GM18951 (cell line): ENCODE data around the gene CHSY1.

Experiments
- POLR2A ChIP-seq: IDR thresholded peaks from 4 replicates; pipeline ENCODE4 v1.6.1; 2011; ENCODE audit warnings: mild to moderate bottlenecking; ENCODE audit not compliant: insufficient read length, insufficient read depth; ENCODE audit errors: extremely low read depth
- in situ Hi-C: fragments of 300-500 bp; cut with MboI; formaldehyde crosslinking; loops from one replicate; pipeline ENCODE4 v1.12.0; 2022; ENCODE audit warnings: low sequenced_read_pairs, mixed read lengths, inconsistent platforms; ENCODE audit not compliant: unreplicated experiment

Gene CHSY1

DNA sequence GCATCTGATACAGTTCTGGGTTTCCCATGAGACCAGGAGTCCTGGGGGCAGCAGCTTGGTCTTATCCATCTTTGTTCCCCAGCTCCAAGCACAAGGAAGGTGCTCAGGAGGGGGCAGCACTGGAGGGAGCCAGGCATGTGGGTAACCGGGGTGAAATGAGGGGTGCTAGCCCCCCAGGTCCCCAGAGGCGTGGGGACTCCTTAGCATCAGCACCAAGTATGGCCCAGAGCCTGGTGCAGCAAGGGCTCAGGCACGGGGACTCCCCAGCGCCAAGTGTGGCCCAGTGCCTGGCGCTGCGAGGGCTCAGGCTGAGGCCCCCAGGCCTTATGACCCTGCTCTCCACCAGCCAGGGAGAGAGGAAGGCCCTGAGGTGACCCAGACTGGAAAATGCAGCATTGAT, 94.1 kb downstream of the CHSY1 start:
- in situ Hi-C loops, result no loop called here
- no peak for TF ChIP-seq POLR2A

DNA sequence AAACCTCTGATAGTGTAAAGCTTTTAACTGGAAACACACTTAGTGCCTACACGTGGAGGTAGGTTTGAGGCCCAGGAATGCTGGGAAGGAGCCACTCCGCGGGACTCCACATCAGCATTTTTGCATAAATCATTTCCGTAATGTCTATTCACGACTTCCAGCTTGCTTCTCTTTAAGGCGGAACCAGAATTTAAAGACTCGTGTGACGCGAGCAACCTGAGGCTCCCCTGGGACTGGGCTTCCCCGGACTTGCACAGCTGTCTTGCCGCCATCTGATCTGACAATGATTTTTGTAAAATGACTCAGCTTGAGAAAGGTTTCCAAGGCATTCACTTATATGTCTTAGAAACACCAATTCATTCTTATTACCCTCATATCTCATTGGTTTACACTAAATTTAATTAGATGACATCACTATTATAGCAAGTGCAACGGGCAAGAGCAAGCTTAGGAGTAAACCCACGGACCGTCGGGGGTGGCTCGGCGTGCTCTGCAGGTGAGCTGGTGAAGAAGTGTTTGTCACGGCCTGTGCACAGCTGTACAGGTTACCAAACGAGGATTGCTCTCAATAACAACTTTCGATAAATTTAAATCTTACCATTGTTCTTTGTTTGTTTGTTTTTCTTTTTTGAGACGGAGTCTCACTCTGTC, 95.2 kb downstream of the CHSY1 start:
- in situ Hi-C loops, result no loop called here
- TF ChIP-seq POLR2A, result no peak

DNA sequence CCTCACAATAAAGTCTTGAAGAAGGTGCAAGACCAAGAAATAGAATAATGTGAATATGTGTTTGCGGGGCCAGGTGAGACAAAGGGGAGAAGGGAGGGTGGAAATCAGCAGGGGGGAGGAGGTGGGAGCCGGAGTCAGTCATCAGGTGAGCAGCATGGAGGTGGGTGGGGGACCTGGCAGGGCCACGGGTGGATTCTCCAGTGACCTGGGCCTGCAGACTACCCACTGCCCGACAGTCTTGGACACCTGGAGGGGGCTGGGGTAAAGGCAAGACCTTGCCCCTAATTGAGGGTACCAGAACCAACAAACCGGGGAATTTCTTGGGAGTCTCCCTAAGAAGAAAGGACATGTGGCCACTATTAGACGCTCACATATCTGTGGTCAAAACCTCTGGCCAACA, 95.8 kb downstream of the CHSY1 start:
- no peak for TF ChIP-seq POLR2A
- in situ Hi-C loops, result no loop called here

DNA sequence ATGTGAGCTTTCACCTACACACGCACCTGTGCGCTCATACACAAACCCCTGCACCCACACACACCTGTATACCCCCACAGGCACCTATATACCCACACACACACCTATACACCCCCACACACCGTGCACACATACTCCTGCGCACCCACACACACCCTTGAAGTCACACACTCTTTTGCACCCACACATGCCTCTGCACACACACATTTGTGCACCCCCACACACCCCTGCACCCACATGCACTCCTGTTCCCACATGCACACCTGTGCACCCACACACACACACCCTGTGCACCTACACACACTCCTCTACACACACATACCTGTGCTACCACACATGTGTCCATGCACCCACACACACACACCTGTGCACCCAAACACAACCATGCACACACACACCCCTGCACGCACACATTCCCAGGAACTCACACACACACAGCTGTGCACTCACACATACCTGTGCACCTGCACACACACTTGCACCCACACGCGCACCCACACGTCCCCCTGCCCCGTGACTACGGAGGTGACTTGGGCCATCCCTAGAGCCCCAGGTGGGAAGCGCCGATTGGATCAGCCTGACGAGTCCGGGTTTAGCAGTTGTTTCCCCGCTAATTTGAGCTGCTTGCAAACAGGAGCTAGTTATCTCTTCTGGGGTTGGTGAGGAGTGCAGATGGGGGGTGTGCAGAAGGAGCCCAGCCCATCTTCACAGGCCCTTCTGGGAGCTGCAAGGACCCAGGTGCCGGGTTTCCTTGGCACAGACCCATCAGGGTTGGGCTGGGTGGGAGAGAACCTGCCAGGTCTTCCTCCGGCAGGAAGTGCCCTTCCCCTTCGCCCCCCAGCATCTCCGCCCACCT, 97.8 kb downstream of the CHSY1 start:
- in situ Hi-C loops, result no loop called here
- no peak for TF ChIP-seq POLR2A

DNA sequence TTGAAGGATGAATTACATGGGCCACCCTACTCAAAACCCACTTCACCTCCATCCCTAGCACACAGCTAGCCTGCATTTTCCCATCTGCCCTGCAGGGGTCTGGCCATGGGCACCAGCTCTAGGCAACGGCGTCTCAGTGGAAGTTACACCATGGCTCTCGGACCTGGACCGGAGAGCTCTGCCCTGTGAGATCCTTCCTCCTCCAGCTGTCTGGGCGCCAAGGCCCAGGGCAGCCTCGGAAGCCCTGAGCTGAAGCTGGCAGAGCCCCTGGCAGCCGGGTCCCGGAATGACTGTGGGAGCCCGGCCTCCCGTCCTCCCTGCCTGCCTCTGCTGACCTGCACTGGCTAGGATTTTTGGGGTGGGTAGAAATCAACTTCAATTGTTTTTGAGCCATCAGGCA, 98.9 kb downstream of the CHSY1 start:
- TF ChIP-seq POLR2A, result no peak
- in situ Hi-C loops, result no loop called here

DNA sequence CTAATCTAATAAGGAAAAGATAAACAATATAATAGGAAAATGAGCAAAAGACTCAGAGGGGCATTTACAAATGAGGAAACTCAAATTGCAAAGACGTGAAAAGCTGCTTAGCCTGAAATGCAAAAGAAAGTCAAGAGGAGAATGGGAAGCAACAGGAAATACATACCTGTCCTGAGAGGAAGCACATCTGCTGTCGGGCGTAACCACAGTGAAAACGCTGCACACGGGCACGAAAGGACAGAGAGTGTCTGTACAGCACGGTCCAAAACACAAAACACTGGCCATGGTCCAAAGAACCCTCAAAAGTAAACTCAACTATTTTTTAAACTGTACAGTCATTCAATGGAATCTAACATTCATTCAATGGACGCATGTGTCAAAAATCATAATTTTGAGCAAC, 100.6 kb downstream of the CHSY1 start:
- in situ Hi-C loops, result no loop called here
- TF ChIP-seq POLR2A, result no peak

DNA sequence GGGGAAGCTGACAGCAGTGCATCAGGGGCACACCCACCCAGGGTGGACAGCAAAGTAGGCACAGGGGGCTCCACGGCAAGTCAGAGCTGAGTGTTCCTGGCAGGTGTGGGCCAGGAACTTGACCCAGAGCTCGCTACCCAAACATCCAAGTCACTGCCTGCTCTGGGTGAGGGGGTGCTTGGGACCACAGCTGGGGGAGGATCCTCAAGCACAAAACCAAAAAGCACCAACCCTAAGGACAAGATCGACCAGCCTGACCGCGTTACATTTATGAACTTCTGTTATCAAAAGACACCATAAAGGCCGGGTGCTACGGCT, 101.2 kb downstream of the CHSY1 start:
- in situ Hi-C loops, result no loop called here
- TF ChIP-seq POLR2A, result no peak

DNA sequence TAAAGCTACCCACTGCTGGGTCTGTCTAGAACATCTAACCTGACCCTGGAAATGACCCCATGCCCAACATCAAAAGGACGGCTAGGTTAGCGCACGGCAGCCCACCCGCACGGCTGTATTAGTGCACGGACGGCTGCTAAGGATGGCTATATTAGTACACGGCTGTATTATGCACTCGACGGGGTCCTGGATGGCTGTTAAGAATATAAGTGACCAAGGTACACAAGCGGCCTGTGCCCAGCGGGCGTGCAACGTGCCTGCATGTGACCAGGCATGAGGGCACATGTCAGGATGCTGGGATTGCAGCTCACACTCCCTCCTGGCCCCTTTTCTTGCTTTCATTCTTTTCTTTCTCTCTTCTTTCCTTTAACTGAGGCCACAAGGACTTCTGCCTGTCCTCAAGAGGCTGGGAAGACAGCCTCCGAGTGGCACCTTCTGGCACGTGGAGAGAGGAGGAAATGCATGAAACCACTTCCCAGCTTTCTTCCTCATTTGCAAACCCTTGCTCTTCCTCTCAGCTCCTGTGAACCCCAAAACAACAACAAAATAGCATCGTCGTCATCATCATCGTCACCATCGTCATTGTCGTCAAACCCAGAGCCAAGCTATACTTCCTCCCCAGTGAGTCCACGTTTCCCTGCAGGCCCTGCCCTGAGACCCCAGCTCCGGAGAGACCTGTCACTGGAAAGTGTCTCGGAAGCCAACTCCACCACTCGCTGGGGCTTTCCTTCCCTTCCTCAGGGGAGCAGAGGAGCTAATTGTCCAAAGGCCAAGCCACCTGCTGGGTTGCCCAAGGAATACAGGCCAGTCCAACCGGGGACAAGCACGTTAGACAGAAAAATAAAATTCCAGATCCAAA, 101.8 kb downstream of the CHSY1 start:
- no peak for TF ChIP-seq POLR2A
- in situ Hi-C loops, result no loop called here

DNA sequence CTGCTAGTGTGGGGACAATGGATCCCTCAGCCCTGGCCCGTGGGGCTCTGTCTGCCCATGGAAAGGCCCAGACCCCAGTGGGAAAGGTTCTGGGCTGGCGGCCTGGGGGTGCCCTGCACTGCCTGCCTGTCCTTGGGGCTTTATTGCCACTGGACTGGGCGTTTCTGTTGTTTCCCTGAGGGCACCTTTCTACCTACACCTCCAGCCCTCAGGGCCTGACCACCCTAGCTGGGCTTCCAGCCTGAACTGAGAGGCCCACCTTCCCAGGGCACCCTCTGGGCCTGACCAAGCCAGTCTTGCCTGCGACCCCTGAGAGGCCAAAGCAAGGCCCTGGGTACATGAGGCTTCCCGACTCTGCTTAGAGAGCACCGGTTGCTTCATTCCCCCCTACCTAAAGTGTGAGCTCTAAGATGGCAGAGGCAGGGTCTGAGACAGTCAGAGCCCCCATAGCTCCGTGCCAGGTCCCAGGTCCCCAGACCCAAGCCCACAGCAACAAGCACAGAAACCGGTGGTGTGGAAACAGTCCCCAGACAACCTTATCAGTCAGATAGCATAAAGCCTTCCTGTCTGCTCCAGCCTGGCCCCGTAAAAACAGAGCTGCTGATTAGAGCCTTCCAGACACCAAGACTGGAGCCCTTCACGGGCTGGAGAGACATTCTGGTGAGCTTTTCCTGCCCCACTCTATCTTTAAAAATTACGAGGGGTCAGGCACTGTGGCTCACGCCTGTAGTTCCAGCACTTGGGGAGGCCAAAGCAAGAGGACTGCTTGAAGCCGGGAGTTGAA, 102.8 kb downstream of the CHSY1 start:
- in situ Hi-C loops, result no loop called here
- TF ChIP-seq POLR2A, result no peak

DNA sequence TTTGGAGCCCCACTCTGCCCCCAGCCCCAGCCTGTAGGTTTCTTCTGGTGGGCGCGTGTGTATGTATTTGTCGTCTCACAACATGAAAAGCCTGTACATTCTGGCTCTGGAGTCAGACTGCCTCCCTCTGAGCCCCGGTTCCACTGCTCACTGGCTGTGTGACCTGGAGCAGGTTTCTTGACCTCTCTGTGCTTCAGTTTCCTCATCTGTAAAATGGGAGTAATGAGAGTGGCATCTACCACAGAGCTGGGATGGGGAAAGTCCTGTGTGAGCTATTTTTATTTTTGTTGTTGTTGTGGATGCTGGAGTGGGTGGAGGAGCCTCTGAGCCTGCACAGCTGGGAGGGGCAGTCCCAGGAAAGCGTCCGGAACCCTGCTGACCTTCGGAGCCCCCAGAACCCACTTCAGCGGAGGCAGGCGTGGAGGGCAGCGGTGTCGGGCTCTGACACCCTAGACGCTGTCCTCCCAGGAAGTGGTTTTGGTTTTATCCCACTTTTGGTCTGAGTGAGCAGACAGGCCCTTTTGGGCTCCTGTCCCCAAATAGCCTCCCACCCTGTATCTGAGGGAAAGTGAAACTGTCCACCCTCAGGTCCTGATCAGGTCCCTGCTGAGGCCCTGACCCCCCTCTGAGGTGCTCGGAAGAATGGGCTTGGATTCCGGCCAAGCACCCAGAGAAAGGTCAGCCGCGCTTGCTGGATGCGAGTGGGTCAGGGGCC, 103.5 kb downstream of the CHSY1 start:
- TF ChIP-seq POLR2A, result no peak
- in situ Hi-C loops, result no loop called here

DNA sequence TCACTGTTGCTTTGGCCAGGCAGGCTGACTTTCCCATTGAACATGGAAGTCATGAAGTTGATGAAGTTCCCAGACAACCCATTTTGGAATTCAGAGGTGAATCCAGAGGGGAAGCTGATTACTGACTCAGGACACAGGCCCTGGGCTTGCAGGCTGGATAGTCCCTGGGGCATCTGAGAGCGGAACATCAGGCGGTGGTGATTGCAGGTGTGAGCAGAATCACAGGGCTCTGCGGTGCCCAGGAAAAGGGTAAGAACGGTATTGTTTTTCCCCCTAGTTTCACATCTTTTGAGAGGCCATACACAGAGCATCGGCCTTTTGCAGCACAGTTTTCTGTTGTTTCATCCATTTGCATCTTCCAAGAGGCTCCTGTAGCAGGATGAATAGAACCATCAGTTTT, 104.7 kb downstream of the CHSY1 start:
- in situ Hi-C loops, result no loop called here
- TF ChIP-seq POLR2A, result no peak

DNA sequence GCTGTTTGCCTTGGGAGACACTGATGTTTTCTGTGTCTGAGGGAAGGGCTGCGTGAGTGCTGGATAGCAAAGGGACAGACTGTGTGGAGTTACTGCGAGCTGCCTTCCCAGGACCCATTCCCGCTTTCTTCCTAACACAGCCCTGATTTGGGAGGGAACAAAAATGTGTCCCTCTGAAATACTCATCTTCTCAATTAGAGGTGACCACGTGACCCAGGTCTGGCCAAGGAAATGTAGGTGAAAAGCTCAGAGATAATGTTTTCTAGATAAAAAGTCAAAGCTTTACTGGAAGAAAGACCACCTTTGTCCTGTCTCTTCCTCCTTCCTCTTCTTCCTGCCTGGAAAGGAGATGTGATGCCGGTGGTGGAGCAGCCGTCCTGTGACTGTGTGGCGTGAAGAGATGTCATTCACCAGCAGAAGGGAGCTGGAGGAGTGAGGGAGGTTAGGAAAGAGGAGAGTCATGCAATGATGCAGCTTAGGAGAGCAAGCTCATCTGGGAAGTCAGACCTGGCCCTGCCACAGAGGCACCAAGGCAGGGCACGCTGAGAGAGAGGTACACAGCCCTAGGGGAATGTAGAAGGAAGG, 105.6 kb downstream of the CHSY1 start:
- no peak for TF ChIP-seq POLR2A
- in situ Hi-C loops, result no loop called here
